ENCODE measurements around the gene HIVEP1. TPM values are rescaled to one million over a fixed set of nuclear protein-coding genes. Genes with fewer than 3 reads are reported as not detected.

Gene HIVEP1
- total RNA-seq, 3 donors from 2014 or later: 24.8 to 41.3 (median 27.2) TPM

- TF ChIP-seq CTCF (IDR thresholded peaks at IDR 0.05): no peak
- no peak for TF ChIP-seq POLR2A (IDR thresholded peaks at IDR 0.05)
- no peak for TF ChIP-seq POLR2AphosphoS5 (IDR thresholded peaks at IDR 0.05)
- Histone ChIP-seq H3K9me3 (no peaks in the 10 kb centered on the region), H3K4me1 (no peaks in the 10 kb centered on the region), H3K4me3 (no peak overlapping the region), H3K36me3 (no peaks in the 10 kb centered on the region), H3K27ac (no peak overlapping the region), H3K27me3 (no peaks in the 10 kb centered on the region)
- DNase-seq (ENCODE audit: low spot score in 2 of 2): no peak
- intact Hi-C loops (cut with DNase I; ENCODE audit: low total_unique reads): no loop called here
These were observed 53.4 kb downstream of the HIVEP1 start for GRCh38 chr6:12065321-12066140.

- no peaks in the 10 kb centered on the region for H3K4me1 ChIP-seq
- H3K27ac ChIP-seq: no peak overlapping the region
- no peaks in the 10 kb centered on the region for H3K36me3 ChIP-seq
- H3K9me3 ChIP-seq: no peaks in the 10 kb centered on the region
- TF ChIP-seq CTCF (IDR thresholded peaks at IDR 0.05): no peak
- TF ChIP-seq POLR2AphosphoS5 (IDR thresholded peaks at IDR 0.05): no peak
- TF ChIP-seq POLR2A (IDR thresholded peaks at IDR 0.05): no peak
- intact Hi-C loops (cut with DNase I; ENCODE audit: low total_unique reads): no loop called here
- H3K27me3 ChIP-seq: no peaks in the 10 kb centered on the region
- H3K4me3 ChIP-seq: no peak overlapping the region
- no peak for DNase-seq (ENCODE audit: low spot score in 2 of 2)
These were observed 54.2 kb downstream of the HIVEP1 start for GRCh38 chr6:12066297-12066696.

- H3K4me1 ChIP-seq: no peaks in the 10 kb centered on the region
- no peaks in the 10 kb centered on the region for H3K36me3 ChIP-seq
- TF ChIP-seq CTCF (IDR thresholded peaks at IDR 0.05) (no peak), POLR2A (IDR thresholded peaks at IDR 0.05) (no peak), POLR2AphosphoS5 (IDR thresholded peaks at IDR 0.05) (no peak)
- no peak overlapping the region for H3K4me3 ChIP-seq
- H3K27ac ChIP-seq: no peak overlapping the region
- intact Hi-C loops (cut with DNase I; ENCODE audit: low total_unique reads): no loop called here
- no peak for DNase-seq (ENCODE audit: low spot score in 2 of 2)
- H3K9me3 ChIP-seq: no peaks in the 10 kb centered on the region
- H3K27me3 ChIP-seq: no peaks in the 10 kb centered on the region
These were observed 56.9 kb downstream of the HIVEP1 start for GRCh38 chr6:12068899-12069557.

- no peaks in the 10 kb centered on the region for H3K27me3 ChIP-seq
- no peaks in the 10 kb centered on the region for H3K36me3 ChIP-seq
- DNase-seq (ENCODE audit: low spot score in 2 of 2): no peak
- no peaks in the 10 kb centered on the region for H3K4me1 ChIP-seq
- no peak overlapping the region for H3K27ac ChIP-seq
- intact Hi-C loops (cut with DNase I; ENCODE audit: low total_unique reads): no loop called here
- no peaks in the 10 kb centered on the region for H3K9me3 ChIP-seq
- TF ChIP-seq POLR2A (IDR thresholded peaks at IDR 0.05) (no peak), CTCF (IDR thresholded peaks at IDR 0.05) (no peak), POLR2AphosphoS5 (IDR thresholded peaks at IDR 0.05) (no peak)
- H3K4me3 ChIP-seq: no peak overlapping the region
These were observed 57.9 kb downstream of the HIVEP1 start for GRCh38 chr6:12069891-12070529.
